Measurements from ENCODE around the gene DSP. TPM values are rescaled to one million over a fixed set of nuclear protein-coding genes. Genes with fewer than 3 reads are reported as not detected.

The DSP gene
- polyA plus RNA-seq, 1 donor from 2014 or later, result 0.05 TPM

DNA sequence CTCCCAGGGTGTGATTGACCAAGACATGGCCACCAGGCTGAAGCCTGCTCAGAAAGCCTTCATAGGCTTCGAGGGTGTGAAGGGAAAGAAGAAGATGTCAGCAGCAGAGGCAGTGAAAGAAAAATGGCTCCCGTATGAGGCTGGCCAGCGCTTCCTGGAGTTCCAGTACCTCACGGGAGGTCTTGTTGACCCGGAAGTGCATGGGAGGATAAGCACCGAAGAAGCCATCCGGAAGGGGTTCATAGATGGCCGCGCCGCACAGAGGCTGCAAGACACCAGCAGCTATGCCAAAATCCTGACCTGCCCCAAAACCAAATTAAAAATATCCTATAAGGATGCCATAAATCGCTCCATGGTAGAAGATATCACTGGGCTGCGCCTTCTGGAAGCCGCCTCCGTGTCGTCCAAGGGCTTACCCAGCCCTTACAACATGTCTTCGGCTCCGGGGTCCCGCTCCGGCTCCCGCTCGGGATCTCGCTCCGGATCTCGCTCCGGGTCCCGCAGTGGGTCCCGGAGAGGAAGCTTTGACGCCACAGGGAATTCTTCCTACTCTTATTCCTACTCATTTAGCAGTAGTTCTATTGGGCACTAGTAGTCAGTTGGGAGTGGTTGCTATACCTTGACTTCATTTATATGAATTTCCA is 43.9 kb downstream of the DSP start:
- Histone ChIP-seq H3K27me3 (ENCODE audit: insufficient read depth, low read depth, low read length) (no peaks in the 10 kb centered on the region), H3K4me2 (ENCODE audit: low read length) (no peak overlapping the region), H3K27ac (ENCODE audit: low read length) (no peak overlapping the region), H3K9me2 (ENCODE audit: insufficient read depth, low read length) (no peaks in the 10 kb centered on the region), H2AFZ (ENCODE audit: low read depth, low read length) (no peak overlapping the region), H3K36me3 (ENCODE audit: insufficient read depth, low read length) (no peaks in the 10 kb centered on the region), H3K9me3 (ENCODE audit: low read length) (no peaks in the 10 kb centered on the region), H3F3A (ENCODE audit: insufficient read depth, low read length, poor library complexity, severe bottlenecking) (no peaks in the 10 kb centered on the region), H4K20me1 (ENCODE audit: insufficient read depth) (no peaks in the 10 kb centered on the region), H3K79me2 (replicated peaks; ENCODE audit: insufficient read depth, low read length) (no peaks in the 10 kb centered on the region), H3K4me3 (ENCODE audit: low read length) (no peak overlapping the region), H3K9ac (ENCODE audit: low read length) (no peak overlapping the region)
- TF ChIP-seq, protein P1, sequence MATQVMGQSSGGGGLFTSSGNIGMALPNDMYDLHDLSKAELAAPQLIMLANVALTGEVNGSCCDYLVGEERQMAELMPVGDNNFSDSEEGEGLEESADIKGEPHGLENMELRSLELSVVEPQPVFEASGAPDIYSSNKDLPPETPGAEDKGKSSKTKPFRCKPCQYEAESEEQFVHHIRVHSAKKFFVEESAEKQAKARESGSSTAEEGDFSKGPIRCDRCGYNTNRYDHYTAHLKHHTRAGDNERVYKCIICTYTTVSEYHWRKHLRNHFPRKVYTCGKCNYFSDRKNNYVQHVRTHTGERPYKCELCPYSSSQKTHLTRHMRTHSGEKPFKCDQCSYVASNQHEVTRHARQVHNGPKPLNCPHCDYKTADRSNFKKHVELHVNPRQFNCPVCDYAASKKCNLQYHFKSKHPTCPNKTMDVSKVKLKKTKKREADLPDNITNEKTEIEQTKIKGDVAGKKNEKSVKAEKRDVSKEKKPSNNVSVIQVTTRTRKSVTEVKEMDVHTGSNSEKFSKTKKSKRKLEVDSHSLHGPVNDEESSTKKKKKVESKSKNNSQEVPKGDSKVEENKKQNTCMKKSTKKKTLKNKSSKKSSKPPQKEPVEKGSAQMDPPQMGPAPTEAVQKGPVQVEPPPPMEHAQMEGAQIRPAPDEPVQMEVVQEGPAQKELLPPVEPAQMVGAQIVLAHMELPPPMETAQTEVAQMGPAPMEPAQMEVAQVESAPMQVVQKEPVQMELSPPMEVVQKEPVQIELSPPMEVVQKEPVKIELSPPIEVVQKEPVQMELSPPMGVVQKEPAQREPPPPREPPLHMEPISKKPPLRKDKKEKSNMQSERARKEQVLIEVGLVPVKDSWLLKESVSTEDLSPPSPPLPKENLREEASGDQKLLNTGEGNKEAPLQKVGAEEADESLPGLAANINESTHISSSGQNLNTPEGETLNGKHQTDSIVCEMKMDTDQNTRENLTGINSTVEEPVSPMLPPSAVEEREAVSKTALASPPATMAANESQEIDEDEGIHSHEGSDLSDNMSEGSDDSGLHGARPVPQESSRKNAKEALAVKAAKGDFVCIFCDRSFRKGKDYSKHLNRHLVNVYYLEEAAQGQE (IDR thresholded peaks at IDR 0.05; ENCODE audit: borderline replicate concordance), result no peak
- TF ChIP-seq RAD21 (conservative IDR thresholded peaks at IDR 0.05), result no peak
- TF ChIP-seq, protein P2, sequence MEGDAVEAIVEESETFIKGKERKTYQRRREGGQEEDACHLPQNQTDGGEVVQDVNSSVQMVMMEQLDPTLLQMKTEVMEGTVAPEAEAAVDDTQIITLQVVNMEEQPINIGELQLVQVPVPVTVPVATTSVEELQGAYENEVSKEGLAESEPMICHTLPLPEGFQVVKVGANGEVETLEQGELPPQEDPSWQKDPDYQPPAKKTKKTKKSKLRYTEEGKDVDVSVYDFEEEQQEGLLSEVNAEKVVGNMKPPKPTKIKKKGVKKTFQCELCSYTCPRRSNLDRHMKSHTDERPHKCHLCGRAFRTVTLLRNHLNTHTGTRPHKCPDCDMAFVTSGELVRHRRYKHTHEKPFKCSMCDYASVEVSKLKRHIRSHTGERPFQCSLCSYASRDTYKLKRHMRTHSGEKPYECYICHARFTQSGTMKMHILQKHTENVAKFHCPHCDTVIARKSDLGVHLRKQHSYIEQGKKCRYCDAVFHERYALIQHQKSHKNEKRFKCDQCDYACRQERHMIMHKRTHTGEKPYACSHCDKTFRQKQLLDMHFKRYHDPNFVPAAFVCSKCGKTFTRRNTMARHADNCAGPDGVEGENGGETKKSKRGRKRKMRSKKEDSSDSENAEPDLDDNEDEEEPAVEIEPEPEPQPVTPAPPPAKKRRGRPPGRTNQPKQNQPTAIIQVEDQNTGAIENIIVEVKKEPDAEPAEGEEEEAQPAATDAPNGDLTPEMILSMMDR (IDR thresholded peaks at IDR 0.05; ENCODE audit: poor library complexity, severe bottlenecking), result no peak
- no peak for TF ChIP-seq MXI1 (conservative IDR thresholded peaks at IDR 0.05; ENCODE audit: poor library complexity, severe bottlenecking)
- no peak for TF ChIP-seq TAF1 (IDR thresholded peaks at IDR 0.05; ENCODE audit: low read depth)
- no peak for TF ChIP-seq POLR2AphosphoS5 (IDR thresholded peaks at IDR 0.05)
- TF ChIP-seq SMC3 (conservative IDR thresholded peaks at IDR 0.05; ENCODE audit: poor library complexity), result no peak
- no peak for TF ChIP-seq EZH2 (IDR thresholded peaks at IDR 0.05; ENCODE audit: borderline replicate concordance, insufficient read depth, low read length, poor library complexity, severe bottlenecking)
- TF ChIP-seq EP300 (conservative IDR thresholded peaks at IDR 0.05; ENCODE audit: poor library complexity, severe bottlenecking), result no peak

DNA sequence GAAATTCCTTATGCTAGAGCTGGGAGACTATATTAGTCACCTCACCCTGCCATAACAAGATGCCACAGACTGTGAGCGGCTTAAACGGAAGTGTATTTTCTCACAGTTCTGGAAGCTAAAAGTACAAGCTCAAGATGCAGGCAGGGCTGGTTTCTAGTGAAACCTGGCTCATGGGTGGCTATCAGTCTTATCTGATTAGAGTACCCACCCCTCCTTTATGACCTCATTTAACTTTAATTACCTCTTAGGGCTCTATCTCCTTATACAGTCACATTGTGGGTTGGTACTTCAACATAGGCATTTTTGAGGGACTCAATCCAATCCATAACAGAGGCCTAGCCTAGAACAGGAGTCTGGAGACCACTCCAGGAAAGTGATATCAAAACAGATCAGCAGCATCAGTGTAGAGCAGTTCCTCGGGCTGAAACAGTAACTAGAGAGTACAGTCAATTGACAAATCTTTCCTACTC is 46.2 kb downstream of the DSP start:
- TF ChIP-seq MXI1 (conservative IDR thresholded peaks at IDR 0.05; ENCODE audit: poor library complexity, severe bottlenecking) (no peak), SMC3 (conservative IDR thresholded peaks at IDR 0.05; ENCODE audit: poor library complexity) (no peak), POLR2AphosphoS5 (IDR thresholded peaks at IDR 0.05) (no peak), EZH2 (IDR thresholded peaks at IDR 0.05; ENCODE audit: borderline replicate concordance, insufficient read depth, low read length, poor library complexity, severe bottlenecking) (no peak), TAF1 (IDR thresholded peaks at IDR 0.05; ENCODE audit: low read depth) (no peak), RAD21 (conservative IDR thresholded peaks at IDR 0.05) (no peak), EP300 (conservative IDR thresholded peaks at IDR 0.05; ENCODE audit: poor library complexity, severe bottlenecking) (no peak)
- TF ChIP-seq, protein P2 (IDR thresholded peaks at IDR 0.05; ENCODE audit: poor library complexity, severe bottlenecking), result no peak
- TF ChIP-seq, protein P1 (IDR thresholded peaks at IDR 0.05; ENCODE audit: borderline replicate concordance), result no peak
- Histone ChIP-seq H3K79me2 (replicated peaks; ENCODE audit: insufficient read depth, low read length) (peaks cover 18% of the 10 kb centered on the region), H3K27ac (ENCODE audit: low read length) (no peak overlapping the region), H3K9ac (ENCODE audit: low read length) (no peak overlapping the region), H3K27me3 (ENCODE audit: insufficient read depth, low read depth, low read length) (no peaks in the 10 kb centered on the region), H3K36me3 (ENCODE audit: insufficient read depth, low read length) (no peaks in the 10 kb centered on the region), H3K4me2 (ENCODE audit: low read length) (no peak overlapping the region), H3K4me3 (ENCODE audit: low read length) (no peak overlapping the region), H3K9me2 (ENCODE audit: insufficient read depth, low read length) (no peaks in the 10 kb centered on the region), H2AFZ (ENCODE audit: low read depth, low read length) (no peak overlapping the region), H3K9me3 (ENCODE audit: low read length) (no peaks in the 10 kb centered on the region), H4K20me1 (ENCODE audit: insufficient read depth) (no peaks in the 10 kb centered on the region), H3F3A (ENCODE audit: insufficient read depth, low read length, poor library complexity, severe bottlenecking) (no peaks in the 10 kb centered on the region)

Data from neural cell (in vitro differentiated cells).